Medulla oblongata (tissue), 1 donor: ENCODE data around the gene LIPC.

Experiments
- DNase-seq: peaks from one replicate; pipeline ENCODE4 v3.0.0-alpha.2; 2015; ENCODE audit errors: extremely low spot score

Gene LIPC

GRCh38 chr15:58538225-58538727 is 106.5 kb downstream of the LIPC start:
- no peak for DNase-seq

GRCh38 chr15:58538901-58539300 is 107.1 kb downstream of the LIPC start:
- DNase-seq: no peak

GRCh38 chr15:58539548-58539947 is 107.8 kb downstream of the LIPC start:
- DNase-seq: no peak

GRCh38 chr15:58541410-58542087 is 109.8 kb downstream of the LIPC start:
- DNase-seq: no peak

- no peak for DNase-seq
These were observed 112.0 kb downstream of the LIPC start for GRCh38 chr15:58543664-58544335.

GRCh38 chr15:58544756-58545155 is 113.0 kb downstream of the LIPC start:
- DNase-seq: no peak

GRCh38 chr15:58545307-58546065 is 113.7 kb downstream of the LIPC start:
- no peak for DNase-seq

- no peak for DNase-seq
These were observed 114.3 kb downstream of the LIPC start for GRCh38 chr15:58546066-58546591.

- DNase-seq: no peak
These were observed 115.1 kb downstream of the LIPC start for GRCh38 chr15:58546635-58547627.

GRCh38 chr15:58547628-58548307 is 116.0 kb downstream of the LIPC start:
- DNase-seq: no peak

GRCh38 chr15:58548308-58549012 is 116.7 kb downstream of the LIPC start:
- DNase-seq: no peak

GRCh38 chr15:58549013-58549784 is 117.4 kb downstream of the LIPC start:
- DNase-seq: no peak

- no peak for DNase-seq
These were observed 117.9 kb downstream of the LIPC start for GRCh38 chr15:58549785-58550074.

GRCh38 chr15:58551084-58551763 is 119.4 kb downstream of the LIPC start:
- no peak for DNase-seq

- no peak for DNase-seq
These were observed 120.1 kb downstream of the LIPC start for GRCh38 chr15:58551764-58552504.

- DNase-seq: no peak
These were observed 120.9 kb downstream of the LIPC start for GRCh38 chr15:58552505-58553364.

GRCh38 chr15:58553365-58553918 is 121.7 kb downstream of the LIPC start:
- DNase-seq: no peak
